Measurements from ENCODE around the gene GFPT2. TPM values are rescaled to one million over a fixed set of nuclear protein-coding genes. Genes with fewer than 3 reads are reported as not detected.

GFPT2 gene
- total and polyA plus RNA-seq, 2 experiments from 2014 or later = 45.2 to 75.3 TPM

DNA sequence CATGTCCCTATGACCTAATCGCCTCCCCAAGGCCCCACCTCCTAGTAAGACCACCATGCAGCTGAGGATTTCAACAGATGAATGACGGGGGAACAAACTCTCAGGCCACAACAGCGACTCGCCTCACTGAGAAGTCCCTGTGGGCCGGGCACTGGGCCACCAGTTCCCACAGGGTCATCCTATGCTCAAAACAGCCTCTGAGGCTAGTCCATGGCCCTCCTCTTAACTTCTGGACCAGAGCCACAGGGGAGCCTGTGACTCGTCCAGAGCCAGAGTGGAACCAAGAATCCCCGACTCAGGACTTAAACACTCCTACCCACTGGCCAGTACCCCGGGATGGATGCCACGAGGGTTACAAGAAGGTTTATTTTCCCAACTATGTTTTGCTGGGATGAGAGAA, 12.3 kb downstream of the GFPT2 start:
- Histone ChIP-seq H3K27ac (no peak overlapping the region), H3K4me2 (ENCODE audit: unreplicated experiment) (no peak overlapping the region)

DNA sequence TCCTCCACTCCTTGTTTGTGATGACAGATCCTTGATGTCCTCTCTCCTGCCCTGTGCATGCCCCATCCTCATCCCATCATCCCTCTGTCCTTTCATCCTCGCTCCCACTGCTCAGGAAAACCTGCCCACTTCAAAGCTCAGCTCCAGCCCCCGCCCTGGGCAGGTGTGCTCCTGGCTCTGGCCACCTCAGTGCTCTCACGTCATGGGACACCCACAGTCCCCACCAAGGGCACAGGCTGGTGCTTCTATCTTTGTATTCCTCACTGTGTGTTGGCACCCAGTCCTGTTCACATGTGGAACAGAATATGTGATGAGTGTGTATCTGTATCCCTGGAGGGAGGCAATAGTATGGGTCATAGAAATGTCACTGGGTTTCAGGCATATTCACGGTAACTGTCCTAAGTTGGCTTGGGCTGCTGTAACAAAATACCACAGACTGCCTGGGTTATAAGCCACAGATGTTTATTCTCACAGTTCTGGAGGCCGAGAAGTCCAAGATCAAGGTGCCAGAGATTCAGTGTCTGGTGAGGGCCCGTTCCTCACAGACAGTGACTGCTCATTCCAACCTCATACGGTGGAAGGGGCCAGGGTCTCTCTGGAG, 13.5 kb downstream of the GFPT2 start:
- Histone ChIP-seq H3K9me2 (ENCODE audit: insufficient read depth) (no peaks in the 10 kb centered on the region), H3K9ac (no peak overlapping the region), H3K36me3 (ENCODE audit: low read depth) (peaks cover 23% of the 10 kb centered on the region; the same call in 1 of the 2 replicates), H2AFZ (no peak overlapping the region), H3K27me3 (replicated peaks; ENCODE audit: insufficient read depth) (no peaks in the 10 kb centered on the region), H3K9me3 (ENCODE audit: low read depth) (no peaks in the 10 kb centered on the region), H3K4me3 (no peak overlapping the region), H3F3A (ENCODE audit: insufficient read depth) (peaks cover 36% of the 10 kb centered on the region), H4K20me1 (ENCODE audit: insufficient read depth) (no peaks in the 10 kb centered on the region; the same call in 1 of the 2 replicates), H3K79me2 (ENCODE audit: insufficient read depth) (peaks cover 33% of the 10 kb centered on the region), H3K27ac (no peak overlapping the region), H3K4me1 (ENCODE audit: insufficient read depth) (peaks cover 47% of the 10 kb centered on the region), H3K4me2 (ENCODE audit: unreplicated experiment) (peak overlapping the region; percentile 9)
- in situ Hi-C loops (cut with MboI) = no loop called here
- WGBS, 2 experiments (ENCODE audit: low coverage in 1 of 2, low lambda C conversion rate in 2 of 2, missing lambda C conversion rate in 2 of 2) = 64 to 66% methylated on average over 7 of the region's 7 CpGs
- DNase-seq = peak; percentile 57
- TF ChIP-seq EZH2 (IDR thresholded peaks at IDR 0.05; ENCODE audit: insufficient read depth, poor library complexity, severe bottlenecking) = no peak
- TF ChIP-seq EZH2phosphoT487 (IDR thresholded peaks at IDR 0.05; ENCODE audit: insufficient read depth, low read depth) = no peak

More for the DNA sequence above, 12.3 kb downstream of the GFPT2 start:
- Histone ChIP-seq H3K27me3 (replicated peaks; ENCODE audit: insufficient read depth) (no peaks in the 10 kb centered on the region), H3K36me3 (ENCODE audit: low read depth) (peaks cover 17% of the 10 kb centered on the region; the same call in 1 of the 2 replicates), H3K4me1 (ENCODE audit: insufficient read depth) (peaks cover 49% of the 10 kb centered on the region), H3K9me3 (ENCODE audit: low read depth) (no peaks in the 10 kb centered on the region), H3K4me3 (no peak overlapping the region), H3K9ac (no peak overlapping the region), H2AFZ (no peak overlapping the region), H3K9me2 (ENCODE audit: insufficient read depth) (no peaks in the 10 kb centered on the region), H4K20me1 (ENCODE audit: insufficient read depth) (no peaks in the 10 kb centered on the region; the same call in 1 of the 2 replicates), H3K79me2 (ENCODE audit: insufficient read depth) (peaks cover 33% of the 10 kb centered on the region), H3F3A (ENCODE audit: insufficient read depth) (peaks cover 35% of the 10 kb centered on the region)
- DNase-seq = peak; percentile 78
- in situ Hi-C loops (cut with MboI) = no loop called here
- WGBS, 2 experiments (ENCODE audit: low coverage in 1 of 2, low lambda C conversion rate in 2 of 2, missing lambda C conversion rate in 2 of 2) = 62 to 66% methylated on average over 9 of the region's 9 CpGs
- no peak for TF ChIP-seq EZH2 (IDR thresholded peaks at IDR 0.05; ENCODE audit: insufficient read depth, poor library complexity, severe bottlenecking)
- no peak for TF ChIP-seq EZH2phosphoT487 (IDR thresholded peaks at IDR 0.05; ENCODE audit: insufficient read depth, low read depth)

DNA sequence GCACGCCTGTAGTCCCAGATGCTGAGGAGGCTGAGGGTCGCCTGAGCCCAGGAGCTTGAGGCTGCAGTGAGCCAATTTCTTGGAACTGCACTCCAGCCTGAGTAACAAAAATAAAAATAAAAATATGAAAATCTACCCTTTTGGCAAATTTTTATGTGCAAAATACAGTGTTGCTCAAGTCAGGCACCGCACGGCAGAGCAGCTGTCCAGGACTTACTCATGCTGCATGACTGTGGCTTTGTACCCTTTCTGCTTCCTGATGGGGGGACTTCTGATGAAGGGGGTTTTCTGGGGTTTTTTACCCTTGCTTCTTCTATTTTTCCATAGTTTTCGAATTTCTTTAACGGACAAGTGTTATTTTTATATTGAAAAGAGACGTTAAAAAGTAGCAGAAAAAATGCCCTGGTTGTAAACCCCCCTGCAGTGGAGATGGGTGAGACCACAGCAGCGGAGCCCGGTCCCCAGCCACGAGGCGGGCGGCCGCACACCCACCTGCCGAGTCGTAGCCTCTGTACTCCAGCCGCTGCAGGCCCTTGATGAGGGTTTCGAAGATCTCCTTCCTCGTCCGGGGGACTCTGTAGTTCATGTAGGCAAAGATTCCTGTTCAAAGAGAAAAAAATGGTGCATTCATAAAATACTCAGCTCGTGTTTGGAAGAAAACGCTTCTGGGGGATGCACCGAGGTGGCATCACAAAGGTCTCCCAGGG, 15.0 kb downstream of the GFPT2 start:
- no peak for TF ChIP-seq EZH2phosphoT487 (IDR thresholded peaks at IDR 0.05; ENCODE audit: insufficient read depth, low read depth)
- TF ChIP-seq EZH2 (IDR thresholded peaks at IDR 0.05; ENCODE audit: insufficient read depth, poor library complexity, severe bottlenecking) = no peak
- Histone ChIP-seq H2AFZ (no peak overlapping the region), H3F3A (ENCODE audit: insufficient read depth) (peaks cover 38% of the 10 kb centered on the region), H3K4me3 (no peak overlapping the region), H3K9me2 (ENCODE audit: insufficient read depth) (no peaks in the 10 kb centered on the region), H3K36me3 (ENCODE audit: low read depth) (peaks cover 27% of the 10 kb centered on the region; the same call in 1 of the 2 replicates), H3K9ac (no peak overlapping the region), H3K9me3 (ENCODE audit: low read depth) (no peaks in the 10 kb centered on the region), H4K20me1 (ENCODE audit: insufficient read depth) (no peaks in the 10 kb centered on the region), H3K27me3 (replicated peaks; ENCODE audit: insufficient read depth) (no peaks in the 10 kb centered on the region), H3K4me1 (ENCODE audit: insufficient read depth) (peaks cover 47% of the 10 kb centered on the region), H3K79me2 (ENCODE audit: insufficient read depth) (peaks cover 33% of the 10 kb centered on the region), H3K4me2 (ENCODE audit: unreplicated experiment) (no peak overlapping the region), H3K27ac (no peak overlapping the region)
- 89 to 90% methylated on average over 22 of the region's 22 CpGs for WGBS, 2 experiments (ENCODE audit: low coverage in 1 of 2, low lambda C conversion rate in 2 of 2, missing lambda C conversion rate in 2 of 2)
- in situ Hi-C loops (cut with MboI) = no loop called here
- peak; percentile 45 for DNase-seq

DNA sequence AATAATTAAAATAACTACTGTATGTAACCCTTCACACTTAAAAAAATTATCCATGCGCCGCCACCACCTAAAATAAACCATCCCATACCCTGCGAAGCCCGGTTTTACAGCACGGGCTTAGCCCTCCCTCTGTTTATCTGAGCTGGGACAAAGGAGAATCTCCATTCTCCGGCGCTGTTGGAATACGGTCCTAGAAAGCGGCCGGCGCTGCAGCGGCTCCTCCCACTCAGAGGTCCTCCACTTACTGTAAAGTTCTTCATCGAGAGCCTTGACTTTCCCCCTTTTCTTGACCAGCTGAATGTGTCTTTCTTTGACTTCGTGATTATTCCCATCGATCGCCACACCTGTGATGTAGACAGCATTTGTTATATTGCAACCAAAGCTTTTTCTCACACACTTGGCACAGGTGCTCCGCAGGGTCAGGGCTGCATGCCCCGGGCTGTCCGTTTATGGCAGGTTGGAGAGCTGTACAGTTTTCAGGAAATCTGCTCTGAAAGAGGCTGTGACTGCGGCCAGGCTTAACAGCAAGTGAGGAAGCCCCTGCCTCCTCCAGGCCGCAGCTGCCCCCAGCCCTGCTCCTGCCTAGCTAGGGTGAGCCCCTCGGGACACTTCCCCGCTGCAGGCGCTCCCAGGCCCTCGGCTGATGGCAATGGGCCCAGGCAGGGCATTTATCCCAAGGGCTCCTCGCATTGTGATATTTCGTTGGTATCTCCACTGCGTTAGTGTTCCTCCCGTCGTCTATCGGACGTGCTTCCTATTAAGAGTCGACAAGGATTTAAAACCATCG, 16.7 kb downstream of the GFPT2 start:
- peaks cover 22% of the 10 kb centered on the region for H3K79me2 ChIP-seq (ENCODE audit: insufficient read depth)
- H3K4me3 ChIP-seq = no peak overlapping the region
- peaks cover 49% of the 10 kb centered on the region for H3K4me1 ChIP-seq (ENCODE audit: insufficient read depth)
- H2AFZ ChIP-seq = no peak overlapping the region
- peaks cover 27% of the 10 kb centered on the region; the same call in 1 of the 2 replicates for H3K36me3 ChIP-seq (ENCODE audit: low read depth)
- 94 to 95% methylated on average over 34 of the region's 34 CpGs for WGBS, 2 experiments (ENCODE audit: low coverage in 1 of 2, low lambda C conversion rate in 2 of 2, missing lambda C conversion rate in 2 of 2)
- H4K20me1 ChIP-seq (ENCODE audit: insufficient read depth) = no peaks in the 10 kb centered on the region
- DNase-seq = no peak
- no peak overlapping the region for H3K9ac ChIP-seq
- no peak for TF ChIP-seq EZH2phosphoT487 (IDR thresholded peaks at IDR 0.05; ENCODE audit: insufficient read depth, low read depth)
- no peaks in the 10 kb centered on the region for H3K9me3 ChIP-seq (ENCODE audit: low read depth)
- in situ Hi-C loops (cut with MboI) = no loop called here
- no peaks in the 10 kb centered on the region for H3K9me2 ChIP-seq (ENCODE audit: insufficient read depth)
- H3K4me2 ChIP-seq (ENCODE audit: unreplicated experiment) = no peak overlapping the region
- peaks cover 43% of the 10 kb centered on the region for H3F3A ChIP-seq (ENCODE audit: insufficient read depth)
- H3K27ac ChIP-seq = no peak overlapping the region
- H3K27me3 ChIP-seq (replicated peaks; ENCODE audit: insufficient read depth) = no peaks in the 10 kb centered on the region
